Fibroblast of lung (primary cell): ENCODE measurements around the gene DCHS2. TPM values are rescaled to one million over a fixed set of nuclear protein-coding genes. Genes with fewer than 3 reads are reported as not detected.

ENCODE experiments used
- DNase-seq, 2 donors: peaks; one replicate each; pipeline versions ENCODE4 v3.0.0 to v3.0.0-alpha.2; 2010; ENCODE audit warnings: low read depth in 2 of 2
- H2AFZ ChIP-seq: 2 replicates; pipeline ENCODE4 v1.5.1; 2012; ENCODE audit warnings: low read length, control low read depth, inconsistent platforms
- H3K27ac ChIP-seq: 2 replicates; pipeline ENCODE4 v1.5.1; 2011; ENCODE audit warnings: low read length, control low read depth; ENCODE audit not compliant: insufficient read depth
- H3K27me3 ChIP-seq: 2 replicates; pipeline ENCODE4 v1.5.1; 2011; ENCODE audit warnings: mild to moderate bottlenecking, low read length; ENCODE audit not compliant: control insufficient read depth, insufficient read depth
- H3K36me3 ChIP-seq: 2 replicates; pipeline ENCODE4 v1.5.1; 2011; ENCODE audit warnings: low read length; ENCODE audit not compliant: control insufficient read depth, insufficient read depth
- H3K4me1 ChIP-seq: 2 replicates; pipeline ENCODE4 v1.5.1; 2011; ENCODE audit warnings: low read length; ENCODE audit not compliant: control insufficient read depth, insufficient read depth; ENCODE audit errors: extremely low read depth
- H3K4me2 ChIP-seq: 2 replicates; pipeline ENCODE4 v1.5.1; 2011; ENCODE audit warnings: low read length, control low read depth; ENCODE audit not compliant: insufficient read depth; ENCODE audit errors: extremely low read depth
- H3K4me3 ChIP-seq, 4 experiments: fragments of 200-600 bp in 1 of 4; sonication (generic) in 1 of 4; replicated peaks in 1 of 4; 2 replicates each; pipeline ENCODE4 v1.5.1; 2011 to 2016; ENCODE audit warnings: low read length in 4 of 4, low read depth in 3 of 4, mild to moderate bottlenecking in 3 of 4, control low read depth in 2 of 4, inconsistent platforms in 1 of 4, mixed read lengths in 1 of 4; ENCODE audit not compliant: insufficient read depth in 1 of 4; ENCODE audit errors: control extremely low read depth in 1 of 4
- H3K79me2 ChIP-seq: 2 replicates; pipeline ENCODE4 v1.5.1; 2012; ENCODE audit warnings: mild to moderate bottlenecking, low read length, inconsistent platforms; ENCODE audit not compliant: control insufficient read depth, insufficient read depth
- H3K9ac ChIP-seq: 2 replicates; pipeline ENCODE4 v1.5.1; 2011; ENCODE audit warnings: mild to moderate bottlenecking, low read length, control low read depth; ENCODE audit not compliant: insufficient read depth
- H3K9me3 ChIP-seq: 2 replicates; pipeline ENCODE4 v1.5.1; 2012; ENCODE audit warnings: low read depth, low read length; ENCODE audit not compliant: control insufficient read depth, insufficient read depth
- H4K20me1 ChIP-seq: 2 replicates; pipeline ENCODE4 v1.5.1; 2011; ENCODE audit warnings: low read length; ENCODE audit not compliant: control insufficient read depth, insufficient read depth; ENCODE audit errors: extremely low read depth
- EZH2 ChIP-seq: IDR thresholded peaks from 2 replicates; pipeline ENCODE4 v1.5.1; 2012; ENCODE audit warnings: low read length, control low read depth, mild to moderate bottlenecking; ENCODE audit errors: missing control alignments
- polyA minus RNA-seq: library from RNA; depleted of rRNA, polyadenylated mRNA; stranded (reverse); fragments of >200 nt; gene quantifications from 2 replicates; pipeline ENCODE4 v1.2.3, GENCODE V29; 2011; ENCODE audit warnings: low replicate concordance
- polyA plus RNA-seq, 2 donors: library from polyadenylated mRNA; depleted of rRNA in 1 of 2; stranded (reverse) in 1 of 2; unstranded in 1 of 2; fragments of >200 nt; gene quantifications; 2 replicates each; pipeline ENCODE4 v1.2.1, GENCODE V29; 2011 to 2012; ENCODE audit warnings: missing spikeins in 1 of 2
- total RNA-seq: library from RNA; depleted of rRNA; stranded (reverse); fragments of >200 nt; gene quantifications from 2 replicates; pipeline ENCODE4 v1.2.1, GENCODE V29; 2014
- TF ChIP-seq, protein P1 (sequence below), 2 donors: IDR thresholded peaks in 1 of 2; conservative IDR thresholded peaks in 1 of 2; 1 replicate in 1 of 2; 2 replicates in 1 of 2; pipeline ENCODE4 v1.5.1; 2011 to 2012; ENCODE audit warnings: low read length in 2 of 2, control low read depth in 1 of 2, inconsistent platforms in 1 of 2, low read depth in 1 of 2, mild to moderate bottlenecking in 1 of 2

The DCHS2 gene, protein sequence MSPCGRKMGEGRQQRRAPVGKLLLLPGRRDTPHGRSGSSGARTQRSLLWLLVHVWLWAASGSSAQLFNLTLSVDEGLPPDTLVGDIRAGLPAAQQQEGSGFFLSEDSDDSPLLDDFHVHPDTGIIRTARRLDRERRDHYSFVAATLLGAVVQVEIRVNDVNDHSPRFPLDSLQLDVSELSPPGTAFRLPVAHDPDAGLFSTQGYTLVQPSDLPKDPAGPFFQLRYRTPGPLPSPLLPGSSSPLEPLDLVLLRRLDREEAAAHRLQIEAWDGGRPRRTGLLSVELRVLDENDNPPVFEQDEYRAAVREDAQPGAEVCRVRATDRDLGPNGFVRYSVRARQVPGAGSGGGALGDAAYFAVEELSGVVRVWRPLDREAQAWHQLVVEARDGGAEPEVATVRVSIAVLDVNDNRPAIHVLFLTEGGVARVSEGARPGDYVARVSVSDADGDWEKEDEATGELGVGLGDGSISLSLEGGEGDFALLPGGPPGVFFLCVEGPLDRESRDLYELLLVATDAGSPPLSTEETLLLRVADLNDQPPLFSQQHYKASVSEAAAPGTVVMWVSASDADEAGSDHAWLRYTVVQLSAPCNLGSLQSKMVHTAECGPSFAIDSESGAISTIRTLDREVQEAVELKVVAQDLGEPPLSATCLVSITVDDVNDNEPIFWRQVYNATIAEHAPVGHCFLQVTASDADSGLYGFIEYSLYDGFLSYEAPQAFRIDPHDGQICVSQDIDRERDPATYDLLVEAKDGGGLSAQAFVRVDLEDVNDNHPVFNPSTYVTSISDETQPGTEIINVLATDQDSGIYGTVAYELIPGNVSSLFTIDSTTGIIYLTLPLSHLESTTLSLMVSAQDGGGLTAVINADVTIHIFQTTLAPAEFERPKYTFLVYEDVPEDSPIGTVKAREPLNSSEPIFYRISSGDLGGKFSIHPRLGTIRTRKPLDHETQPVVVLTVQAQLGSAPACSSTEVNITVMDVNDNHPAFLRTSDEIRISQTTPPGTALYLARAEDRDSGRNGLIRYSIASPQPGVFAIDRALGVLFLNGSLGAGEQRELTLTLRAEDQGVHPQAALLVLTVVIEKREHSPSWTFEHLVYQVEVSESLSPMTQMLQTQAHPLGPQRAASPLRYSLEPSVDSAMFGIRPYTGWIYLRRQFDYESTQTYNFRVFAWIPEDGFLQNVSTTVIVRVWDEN (N-terminal part only)
- total RNA-seq, result under 0.01 TPM in 1 of 2 replicates, not detected in the other
- not detected in 2 replicates for polyA plus RNA-seq
- not detected in 2 replicates for polyA plus RNA-seq (2012)
- not detected in 2 replicates for polyA minus RNA-seq

GRCh38 chr4:154491341-154492271, at the start of gene DCHS2:
Gene DCHS2 (minus strand): TSS chr4:154491799. CDS start chr4:154491355, 444 bp downstream.
- Histone ChIP-seq H3K4me3 (peak within 1 kb of the TSS in 2 of 4 experiments; percentile 30 to 36), H3K79me2 (no peaks in the 10 kb centered on the region), H3K9ac (no peak within 1 kb of the TSS), H3K27ac (no peak within 1 kb of the TSS), H3K36me3 (no peaks in the 10 kb centered on the region), H3K27me3 (peaks cover 8% of the 10 kb centered on the region), H3K9me3 (no peaks in the 10 kb centered on the region), H2AFZ (peak within 1 kb of the TSS; percentile 9), H4K20me1 (no peaks in the 10 kb centered on the region), H3K4me1 (no peaks in the 10 kb centered on the region), H3K4me2 (peak within 1 kb of the TSS; percentile 62)
- DNase-seq, result peak; percentile 5 to 31
- peak; percentile 60 for TF ChIP-seq EZH2
- TF ChIP-seq, protein P1, sequence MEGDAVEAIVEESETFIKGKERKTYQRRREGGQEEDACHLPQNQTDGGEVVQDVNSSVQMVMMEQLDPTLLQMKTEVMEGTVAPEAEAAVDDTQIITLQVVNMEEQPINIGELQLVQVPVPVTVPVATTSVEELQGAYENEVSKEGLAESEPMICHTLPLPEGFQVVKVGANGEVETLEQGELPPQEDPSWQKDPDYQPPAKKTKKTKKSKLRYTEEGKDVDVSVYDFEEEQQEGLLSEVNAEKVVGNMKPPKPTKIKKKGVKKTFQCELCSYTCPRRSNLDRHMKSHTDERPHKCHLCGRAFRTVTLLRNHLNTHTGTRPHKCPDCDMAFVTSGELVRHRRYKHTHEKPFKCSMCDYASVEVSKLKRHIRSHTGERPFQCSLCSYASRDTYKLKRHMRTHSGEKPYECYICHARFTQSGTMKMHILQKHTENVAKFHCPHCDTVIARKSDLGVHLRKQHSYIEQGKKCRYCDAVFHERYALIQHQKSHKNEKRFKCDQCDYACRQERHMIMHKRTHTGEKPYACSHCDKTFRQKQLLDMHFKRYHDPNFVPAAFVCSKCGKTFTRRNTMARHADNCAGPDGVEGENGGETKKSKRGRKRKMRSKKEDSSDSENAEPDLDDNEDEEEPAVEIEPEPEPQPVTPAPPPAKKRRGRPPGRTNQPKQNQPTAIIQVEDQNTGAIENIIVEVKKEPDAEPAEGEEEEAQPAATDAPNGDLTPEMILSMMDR (conservative IDR thresholded peaks at IDR 0.05 in 1 of 2, IDR thresholded peaks at IDR 0.05 in 1 of 2; ENCODE audit: low read depth in 1 of 2, low read length in 2 of 2), result no peak

DNA sequence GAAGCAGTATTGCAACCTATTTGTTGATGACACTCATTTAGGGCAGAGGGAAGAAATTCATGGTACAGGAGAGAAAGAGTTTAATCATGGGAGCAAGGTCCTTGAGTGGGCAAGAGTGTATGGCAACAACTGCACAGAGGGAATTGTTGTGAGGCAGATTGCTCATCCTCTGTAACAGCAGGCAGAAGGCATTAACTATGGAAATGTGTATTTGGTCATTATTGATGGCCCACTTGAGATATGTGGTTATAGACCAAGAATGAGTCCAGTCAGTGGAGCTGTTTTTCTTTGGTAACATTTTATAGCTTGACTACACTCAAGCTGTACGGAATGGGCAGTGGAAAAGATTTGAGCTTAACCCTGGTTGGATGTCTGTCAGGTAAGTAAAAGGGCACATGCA, 42.7 kb upstream of the DCHS2 start:
- H3K36me3 ChIP-seq, result peaks cover 7% of the 10 kb centered on the region
- no peaks in the 10 kb centered on the region for H3K4me1 ChIP-seq
- no peak overlapping the region for H3K4me3 ChIP-seq
- H3K9me3 ChIP-seq, result no peaks in the 10 kb centered on the region
- TF ChIP-seq, protein P1 (conservative IDR thresholded peaks at IDR 0.05 in 1 of 2, IDR thresholded peaks at IDR 0.05 in 1 of 2; ENCODE audit: low read depth in 1 of 2, low read length in 2 of 2), result no peak
- no peak for TF ChIP-seq EZH2
- H3K27ac ChIP-seq, result no peak overlapping the region
- no peaks in the 10 kb centered on the region for H4K20me1 ChIP-seq
- DNase-seq, result no peak
- no peaks in the 10 kb centered on the region for H3K79me2 ChIP-seq
- no peak overlapping the region for H3K9ac ChIP-seq
- H2AFZ ChIP-seq, result no peak overlapping the region
- H3K27me3 ChIP-seq, result no peaks in the 10 kb centered on the region
- no peak overlapping the region for H3K4me2 ChIP-seq
